ENCODE results near the gene NSFL1C. TPM values are rescaled to one million over a fixed set of nuclear protein-coding genes. Genes with fewer than 3 reads are reported as not detected.

NSFL1C gene
- total and polyA plus RNA-seq, 2 experiments from 2014 or later, result 36.0 to 98.8 TPM

- H3K4me1 ChIP-seq (ENCODE audit: insufficient read depth), result no peaks in the 10 kb centered on the region
- TF ChIP-seq EZH2 (IDR thresholded peaks at IDR 0.05; ENCODE audit: borderline replicate concordance), result no peak
- no peak for TF ChIP-seq EZH2phosphoT487 (IDR thresholded peaks at IDR 0.05; ENCODE audit: low read depth, severe bottlenecking, unreplicated experiment)
- TF ChIP-seq CTCF (IDR thresholded peaks at IDR 0.05; ENCODE audit: poor library complexity), result no peak
- H4K20me1 ChIP-seq (ENCODE audit: insufficient read depth, poor library complexity, severe bottlenecking), result no peaks in the 10 kb centered on the region
- H3K36me3 ChIP-seq (replicated peaks; ENCODE audit: insufficient read depth, low read depth), result no peaks in the 10 kb centered on the region
- H2AFZ ChIP-seq, result no peak overlapping the region
- peak overlapping the region; percentile 52 for H3K4me2 ChIP-seq
- WGBS (ENCODE audit: low lambda C conversion rate, missing lambda C conversion rate), result 92% methylated on average over 1 of the region's 1 CpG
- no peak for DNase-seq (ENCODE audit: low spot score)
- no peaks in the 10 kb centered on the region for H3K27me3 ChIP-seq
- no peaks in the 10 kb centered on the region for H3K79me2 ChIP-seq
- H3K4me3 ChIP-seq, result no peak overlapping the region
- no peak overlapping the region for H3K27ac ChIP-seq
- no peaks in the 10 kb centered on the region for H3K9me3 ChIP-seq (ENCODE audit: low read depth)
- no peaks in the 10 kb centered on the region for H3K9me2 ChIP-seq (replicated peaks; ENCODE audit: insufficient read depth)
Measured at GRCh38 chr20:1424336-1424735, 42.3 kb downstream of the NSFL1C start.

- H3K9me2 ChIP-seq (replicated peaks; ENCODE audit: insufficient read depth), result no peaks in the 10 kb centered on the region
- TF ChIP-seq CTCF (IDR thresholded peaks at IDR 0.05; ENCODE audit: poor library complexity) (peak; percentile 29), EZH2 (IDR thresholded peaks at IDR 0.05; ENCODE audit: borderline replicate concordance) (no peak)
- H3K36me3 ChIP-seq (replicated peaks; ENCODE audit: insufficient read depth, low read depth), result no peaks in the 10 kb centered on the region
- H3K27me3 ChIP-seq, result no peaks in the 10 kb centered on the region
- WGBS (ENCODE audit: low lambda C conversion rate, missing lambda C conversion rate), result 19% methylated on average over 7 of the region's 7 CpGs
- no peaks in the 10 kb centered on the region for H3K79me2 ChIP-seq
- H4K20me1 ChIP-seq (ENCODE audit: insufficient read depth, poor library complexity, severe bottlenecking), result no peaks in the 10 kb centered on the region
- peak; percentile 84 for DNase-seq (ENCODE audit: low spot score)
- peak overlapping the region; percentile 52 for H3K4me2 ChIP-seq
- H3K27ac ChIP-seq, result no peak overlapping the region
- no peak overlapping the region for H3K4me3 ChIP-seq
- H2AFZ ChIP-seq, result no peak overlapping the region
- H3K9me3 ChIP-seq (ENCODE audit: low read depth), result no peaks in the 10 kb centered on the region
- no peaks in the 10 kb centered on the region for H3K4me1 ChIP-seq (ENCODE audit: insufficient read depth)
Measured at GRCh38 chr20:1423625-1424106, 43.0 kb downstream of the NSFL1C start.

- 94% methylated on average over 5 of the region's 6 CpGs for WGBS (ENCODE audit: low lambda C conversion rate, missing lambda C conversion rate)
Measured at GRCh38 chr20:1423206-1423605, 43.4 kb downstream of the NSFL1C start.

More at GRCh38 chr20:1423206-1423605, 43.4 kb downstream of the NSFL1C start:
- H3K9me2 ChIP-seq (replicated peaks; ENCODE audit: insufficient read depth), result no peaks in the 10 kb centered on the region
- H3K9me3 ChIP-seq (ENCODE audit: low read depth), result no peaks in the 10 kb centered on the region
- no peak overlapping the region for H3K4me3 ChIP-seq
- no peak overlapping the region for H3K27ac ChIP-seq
- no peaks in the 10 kb centered on the region for H4K20me1 ChIP-seq (ENCODE audit: insufficient read depth, poor library complexity, severe bottlenecking)
- no peaks in the 10 kb centered on the region for H3K36me3 ChIP-seq (replicated peaks; ENCODE audit: insufficient read depth, low read depth)
- H3K4me2 ChIP-seq, result no peak overlapping the region
- no peak for TF ChIP-seq CTCF (IDR thresholded peaks at IDR 0.05; ENCODE audit: poor library complexity)
- no peak for TF ChIP-seq EZH2 (IDR thresholded peaks at IDR 0.05; ENCODE audit: borderline replicate concordance)
- no peak for TF ChIP-seq EZH2phosphoT487 (IDR thresholded peaks at IDR 0.05; ENCODE audit: low read depth, severe bottlenecking, unreplicated experiment)
- H2AFZ ChIP-seq, result no peak overlapping the region
- no peak for DNase-seq (ENCODE audit: low spot score)
- no peaks in the 10 kb centered on the region for H3K79me2 ChIP-seq
- H3K4me1 ChIP-seq (ENCODE audit: insufficient read depth), result no peaks in the 10 kb centered on the region
- H3K27me3 ChIP-seq, result no peaks in the 10 kb centered on the region

Data from hepatocyte (in vitro differentiated cells).